Esophagus squamous epithelium (tissue), 4 donors: ENCODE measurements around the gene ZNF157.

Experiments
- CTCF ChIP-seq, 6 experiments: fragments of 450-650 bp in 4 of 6; fragments of 200-600 bp in 2 of 6; sonication (generic) in 2 of 6; IDR thresholded peaks; one replicate each; pipeline ENCODE4 v1.5.1; 2016 to 2019; ENCODE audit warnings: antibody characterized with exemption in 6 of 6, mild to moderate bottlenecking in 4 of 6, moderate library complexity in 4 of 6
- POLR2A ChIP-seq, 4 donors: fragments of 450-650 bp; IDR thresholded peaks; one replicate each; pipeline ENCODE4 v1.6.1; 2017; ENCODE audit warnings: antibody characterized with exemption in 4 of 4, mild to moderate bottlenecking in 4 of 4, moderate library complexity in 3 of 4

GRCh38 chrX:47380268-47380667 lies 9.9 kb downstream of the ZNF157 start:
- TF ChIP-seq CTCF (IDR thresholded peaks at IDR 0.05) (no peak), POLR2A (IDR thresholded peaks at IDR 0.05) (no peak)
